BE2C (cell line): ENCODE measurements around the gene TMOD3.

Experiments used
- DNase-seq: peaks from one replicate; pipeline ENCODE4 v3.0.0-alpha.2; 2020
- H3K27me3 ChIP-seq: fragments of 250-450 bp; sonication (Bioruptor Pico); 2 replicates; pipeline ENCODE4 v1.5.1; 2020; ENCODE audit warnings: mild to moderate bottlenecking
- H3K36me3 ChIP-seq: fragments of 250-450 bp; sonication (Bioruptor Pico); 2 replicates; pipeline ENCODE4 v1.5.1; 2020; ENCODE audit warnings: mild to moderate bottlenecking
- H3K4me1 ChIP-seq: fragments of 250-450 bp; sonication (Bioruptor Pico); 2 replicates; pipeline ENCODE4 v1.5.1; 2020
- H3K4me3 ChIP-seq: 2 replicates; pipeline ENCODE4 v1.5.1; 2011; ENCODE audit warnings: low read depth, low read length
- H3K9me3 ChIP-seq: fragments of 250-450 bp; sonication (Bioruptor Pico); 2 replicates; pipeline ENCODE4 v1.5.1; 2020
- TF ChIP-seq, protein P1 (sequence below): IDR thresholded peaks from 2 replicates; pipeline ENCODE4 v1.5.1; 2012; ENCODE audit warnings: mild to moderate bottlenecking, low read depth, low read length

The TMOD3 gene

DNA sequence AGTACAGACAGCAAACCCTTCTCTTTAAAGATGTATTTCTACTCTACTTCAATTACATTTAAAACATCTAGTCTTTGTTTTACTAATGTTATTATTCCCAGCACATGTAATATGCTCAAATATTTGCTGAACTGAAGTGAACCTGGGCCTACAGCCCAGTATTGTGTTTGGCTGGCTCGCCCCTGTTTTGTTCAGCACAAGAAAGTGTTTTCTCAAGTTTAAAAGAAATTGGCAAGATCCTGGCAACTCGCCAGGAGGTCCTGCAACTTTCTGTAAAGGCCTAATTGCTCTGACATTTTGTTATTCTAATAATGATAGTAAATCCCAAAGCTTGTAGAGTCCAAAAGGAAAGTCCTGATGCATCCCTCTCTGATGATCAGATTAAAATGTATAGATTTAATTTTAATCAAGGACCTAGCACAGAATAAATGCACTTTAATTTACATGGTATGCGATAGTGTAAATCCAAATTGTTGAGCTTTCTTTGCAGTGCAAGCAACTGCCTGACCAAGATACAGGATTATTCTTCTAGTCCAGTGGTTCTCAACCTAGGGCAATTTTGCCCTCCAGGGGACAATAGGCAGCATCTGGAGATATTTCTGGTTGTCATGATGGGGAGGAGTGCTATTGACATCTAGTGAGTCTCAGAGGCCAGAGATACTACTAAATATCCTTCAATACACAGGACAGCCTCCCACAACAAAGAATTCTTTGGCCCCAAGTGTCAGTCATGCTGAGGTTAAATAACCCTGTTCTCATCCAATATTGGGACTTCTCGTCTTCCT lies 35.7 kb upstream of the TMOD3 start:
- no peaks in the 10 kb centered on the region for H3K27me3 ChIP-seq
- TF ChIP-seq, protein P1, sequence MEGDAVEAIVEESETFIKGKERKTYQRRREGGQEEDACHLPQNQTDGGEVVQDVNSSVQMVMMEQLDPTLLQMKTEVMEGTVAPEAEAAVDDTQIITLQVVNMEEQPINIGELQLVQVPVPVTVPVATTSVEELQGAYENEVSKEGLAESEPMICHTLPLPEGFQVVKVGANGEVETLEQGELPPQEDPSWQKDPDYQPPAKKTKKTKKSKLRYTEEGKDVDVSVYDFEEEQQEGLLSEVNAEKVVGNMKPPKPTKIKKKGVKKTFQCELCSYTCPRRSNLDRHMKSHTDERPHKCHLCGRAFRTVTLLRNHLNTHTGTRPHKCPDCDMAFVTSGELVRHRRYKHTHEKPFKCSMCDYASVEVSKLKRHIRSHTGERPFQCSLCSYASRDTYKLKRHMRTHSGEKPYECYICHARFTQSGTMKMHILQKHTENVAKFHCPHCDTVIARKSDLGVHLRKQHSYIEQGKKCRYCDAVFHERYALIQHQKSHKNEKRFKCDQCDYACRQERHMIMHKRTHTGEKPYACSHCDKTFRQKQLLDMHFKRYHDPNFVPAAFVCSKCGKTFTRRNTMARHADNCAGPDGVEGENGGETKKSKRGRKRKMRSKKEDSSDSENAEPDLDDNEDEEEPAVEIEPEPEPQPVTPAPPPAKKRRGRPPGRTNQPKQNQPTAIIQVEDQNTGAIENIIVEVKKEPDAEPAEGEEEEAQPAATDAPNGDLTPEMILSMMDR: no peak
- no peaks in the 10 kb centered on the region for H3K9me3 ChIP-seq
- H3K4me1 ChIP-seq: peaks cover 14% of the 10 kb centered on the region
- peaks cover 10% of the 10 kb centered on the region for H3K36me3 ChIP-seq
- no peak for DNase-seq
- H3K4me3 ChIP-seq: no peak overlapping the region

DNA sequence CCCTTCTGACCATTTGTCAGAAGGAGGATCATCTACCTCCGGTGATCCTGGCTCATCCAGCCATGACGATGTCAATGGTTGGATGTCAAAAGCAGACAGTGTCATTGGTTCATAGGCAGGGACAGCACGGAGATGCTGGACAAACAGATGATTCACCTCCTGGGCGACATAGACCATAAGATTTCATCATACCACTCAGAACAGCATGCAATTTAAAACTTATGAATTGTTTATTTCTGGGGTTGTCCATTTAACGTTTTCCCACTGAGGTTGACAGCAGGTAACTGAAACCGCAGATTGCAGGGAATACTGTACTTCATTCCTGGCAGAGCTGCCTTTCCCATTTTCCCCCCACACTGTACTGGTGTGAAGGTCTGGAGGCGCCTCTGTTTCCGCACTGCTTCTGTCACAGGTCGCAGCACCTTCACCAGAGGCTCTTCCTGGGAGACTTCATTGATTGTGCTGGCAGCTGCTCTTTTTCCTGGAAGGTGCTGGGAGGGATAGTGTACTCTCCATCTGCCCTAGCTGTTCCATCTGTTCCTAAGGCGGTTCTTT lies 32.5 kb upstream of the TMOD3 start:
- Histone ChIP-seq H3K9me3 (no peaks in the 10 kb centered on the region), H3K4me3 (no peak overlapping the region), H3K36me3 (peaks cover 21% of the 10 kb centered on the region), H3K27me3 (no peaks in the 10 kb centered on the region), H3K4me1 (peaks cover 28% of the 10 kb centered on the region)
- no peak for DNase-seq
- TF ChIP-seq, protein P1: no peak

GRCh38 chr15:51798281-51798680 lies 31.2 kb upstream of the TMOD3 start:
- Histone ChIP-seq H3K36me3 (peaks cover 28% of the 10 kb centered on the region), H3K4me1 (peaks cover 28% of the 10 kb centered on the region), H3K9me3 (no peaks in the 10 kb centered on the region), H3K27me3 (no peaks in the 10 kb centered on the region), H3K4me3 (no peak overlapping the region)
- DNase-seq: no peak
- TF ChIP-seq, protein P1: no peak

GRCh38 chr15:51799282-51800252 lies 29.9 kb upstream of the TMOD3 start:
- H3K36me3 ChIP-seq: peaks cover 30% of the 10 kb centered on the region
- DNase-seq: peak; percentile 44
- H3K9me3 ChIP-seq: no peaks in the 10 kb centered on the region
- TF ChIP-seq, protein P1: no peak
- no peaks in the 10 kb centered on the region for H3K27me3 ChIP-seq
- H3K4me1 ChIP-seq: peaks cover 28% of the 10 kb centered on the region
- no peak overlapping the region for H3K4me3 ChIP-seq

GRCh38 chr15:51801391-51801835 lies 28.0 kb upstream of the TMOD3 start:
- peak; percentile 89 for DNase-seq
- Histone ChIP-seq H3K4me1 (peaks cover 28% of the 10 kb centered on the region), H3K27me3 (no peaks in the 10 kb centered on the region), H3K9me3 (no peaks in the 10 kb centered on the region), H3K36me3 (peaks cover 36% of the 10 kb centered on the region), H3K4me3 (no peak overlapping the region)
- TF ChIP-seq, protein P1: peak; percentile 96
